ENCODE data around the gene LIX1L.

The LIX1L gene

GRCh38 chr1:145918144-145918991, 39.4 kb downstream of the LIX1L start, which contains the start of gene PEX11B:
Gene PEX11B (minus strand): TSS chr1:145918717. CDS start chr1:145918688, 29 bp downstream.
- TF ChIP-seq CTCF (IDR thresholded peaks at IDR 0.05): no peak

GRCh38 chr1:145917595-145917994, 40.2 kb downstream of the LIX1L start:
- no peak for TF ChIP-seq CTCF (IDR thresholded peaks at IDR 0.05)

- no peak for TF ChIP-seq CTCF (IDR thresholded peaks at IDR 0.05)
These were observed 41.1 kb downstream of the LIX1L start for GRCh38 chr1:145916745-145917144.

GRCh38 chr1:145912128-145912641, 45.6 kb downstream of the LIX1L start:
- TF ChIP-seq CTCF (IDR thresholded peaks at IDR 0.05): no peak

- no peak for TF ChIP-seq CTCF (IDR thresholded peaks at IDR 0.05)
These were observed 49.2 kb downstream of the LIX1L start for GRCh38 chr1:145908653-145909052.

- TF ChIP-seq CTCF (IDR thresholded peaks at IDR 0.05): no peak
These were observed 50.7 kb downstream of the LIX1L start for GRCh38 chr1:145906954-145907753.

GRCh38 chr1:145901312-145902021, 56.4 kb downstream of the LIX1L start:
- no peak for TF ChIP-seq CTCF (IDR thresholded peaks at IDR 0.05)
